ENCODE results near the gene PSMB2.
"Not testable (repeated sequence)": the region's sequence is repeated elsewhere in the genome, so short reads cannot be mapped to it uniquely, and the experiment has no call there.

PSMB2 gene

GRCh38 chr1:35641233-35641866, at the start of gene PSMB2:
PSMB2 (minus strand) TSS chr1:35641526; CDS start chr1:35641432, 94 bp downstream.
- peak; percentile 99 for DNase-seq

GRCh38 chr1:35691080-35691479, 49.8 kb upstream of the PSMB2 start:
- no peak for DNase-seq

- DNase-seq = not testable (repeated sequence)
These were observed 48.8 kb upstream of the PSMB2 start for GRCh38 chr1:35690103-35690502.

- DNase-seq = no peak
These were observed 46.8 kb upstream of the PSMB2 start for GRCh38 chr1:35688161-35688560.

GRCh38 chr1:35683012-35683411, 41.7 kb upstream of the PSMB2 start:
- DNase-seq = no peak

GRCh38 chr1:35680271-35680670, 38.9 kb upstream of the PSMB2 start:
- no peak for DNase-seq

GRCh38 chr1:35675773-35676172, 34.4 kb upstream of the PSMB2 start:
- no peak for DNase-seq

GRCh38 chr1:35674111-35674510, 32.8 kb upstream of the PSMB2 start:
- no peak for DNase-seq

GRCh38 chr1:35672116-35672515, 30.8 kb upstream of the PSMB2 start:
- DNase-seq = no peak

GRCh38 chr1:35668506-35668905, 27.2 kb upstream of the PSMB2 start:
- DNase-seq = no peak

- no peak for DNase-seq
These were observed 25.6 kb upstream of the PSMB2 start for GRCh38 chr1:35666916-35667315.

- DNase-seq = no peak
These were observed 24.9 kb upstream of the PSMB2 start for GRCh38 chr1:35666216-35666615.

- no peak for DNase-seq
These were observed 22.1 kb upstream of the PSMB2 start for GRCh38 chr1:35663434-35663833.

GRCh38 chr1:35661474-35661795, 20.1 kb upstream of the PSMB2 start:
- no peak for DNase-seq

GRCh38 chr1:35660581-35661473, 19.5 kb upstream of the PSMB2 start:
- DNase-seq = no peak

- no peak for DNase-seq
These were observed 18.3 kb upstream of the PSMB2 start for GRCh38 chr1:35659589-35659988.

GRCh38 chr1:35657851-35658250, 16.5 kb upstream of the PSMB2 start:
- no peak for DNase-seq

- DNase-seq = no peak
These were observed 15.5 kb upstream of the PSMB2 start for GRCh38 chr1:35656863-35657232.

GRCh38 chr1:35656148-35656862, 15.0 kb upstream of the PSMB2 start:
- no peak for DNase-seq

- DNase-seq = no peak
These were observed 13.9 kb upstream of the PSMB2 start for GRCh38 chr1:35655196-35655595.

- no peak for DNase-seq
These were observed 9.1 kb upstream of the PSMB2 start for GRCh38 chr1:35650416-35650815.

- no peak for DNase-seq
These were observed 4.7 kb upstream of the PSMB2 start for GRCh38 chr1:35646043-35646442.

GRCh38 chr1:35644204-35644603, 2.9 kb upstream of the PSMB2 start:
- no peak for DNase-seq

GRCh38 chr1:35642471-35642955, 1.2 kb upstream of the PSMB2 start:
- peak; percentile 36 for DNase-seq
